ENCODE measurements around the gene SLC44A2. TPM values are rescaled to one million over a fixed set of nuclear protein-coding genes. Genes with fewer than 3 reads are reported as not detected.

Gene SLC44A2
- total RNA-seq, 2 experiments from 2014 or later: 151 to 168 TPM

DNA sequence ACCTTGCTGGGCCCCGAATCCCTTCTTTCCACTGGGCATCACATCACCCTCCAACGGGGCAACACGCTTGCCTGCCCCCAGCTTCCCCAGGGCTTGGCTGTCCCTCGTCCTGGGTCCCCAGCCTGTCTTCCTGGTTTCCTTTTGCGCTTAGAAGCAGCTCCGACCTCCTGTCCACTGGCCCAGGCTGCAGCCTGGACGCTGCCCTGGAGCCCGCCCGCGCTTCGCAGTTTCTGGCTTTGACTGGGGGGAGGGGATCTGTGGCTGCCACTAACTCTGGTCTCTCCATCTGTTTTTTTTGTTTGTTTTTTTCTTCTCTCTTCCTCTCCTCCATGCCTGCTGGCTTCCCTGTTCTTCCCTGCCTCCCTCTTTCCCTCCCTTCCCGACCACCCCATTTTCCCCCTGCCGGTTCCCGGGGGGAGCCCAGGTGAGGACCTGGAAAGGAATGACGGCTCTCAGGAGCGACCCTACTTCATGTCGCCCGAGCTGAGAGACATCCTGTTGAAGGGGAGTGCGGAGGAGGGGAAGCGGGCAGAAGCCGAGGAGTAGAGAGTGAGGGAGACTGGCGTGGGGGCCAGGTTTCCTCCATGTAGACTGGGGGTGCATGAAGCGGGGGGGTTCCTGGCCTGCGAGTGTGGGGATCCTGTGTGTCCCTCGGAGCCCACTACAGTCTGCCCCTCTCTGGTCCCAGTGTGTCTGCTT, 17.3 kb downstream of the SLC44A2 start:
- TF ChIP-seq, protein P1, sequence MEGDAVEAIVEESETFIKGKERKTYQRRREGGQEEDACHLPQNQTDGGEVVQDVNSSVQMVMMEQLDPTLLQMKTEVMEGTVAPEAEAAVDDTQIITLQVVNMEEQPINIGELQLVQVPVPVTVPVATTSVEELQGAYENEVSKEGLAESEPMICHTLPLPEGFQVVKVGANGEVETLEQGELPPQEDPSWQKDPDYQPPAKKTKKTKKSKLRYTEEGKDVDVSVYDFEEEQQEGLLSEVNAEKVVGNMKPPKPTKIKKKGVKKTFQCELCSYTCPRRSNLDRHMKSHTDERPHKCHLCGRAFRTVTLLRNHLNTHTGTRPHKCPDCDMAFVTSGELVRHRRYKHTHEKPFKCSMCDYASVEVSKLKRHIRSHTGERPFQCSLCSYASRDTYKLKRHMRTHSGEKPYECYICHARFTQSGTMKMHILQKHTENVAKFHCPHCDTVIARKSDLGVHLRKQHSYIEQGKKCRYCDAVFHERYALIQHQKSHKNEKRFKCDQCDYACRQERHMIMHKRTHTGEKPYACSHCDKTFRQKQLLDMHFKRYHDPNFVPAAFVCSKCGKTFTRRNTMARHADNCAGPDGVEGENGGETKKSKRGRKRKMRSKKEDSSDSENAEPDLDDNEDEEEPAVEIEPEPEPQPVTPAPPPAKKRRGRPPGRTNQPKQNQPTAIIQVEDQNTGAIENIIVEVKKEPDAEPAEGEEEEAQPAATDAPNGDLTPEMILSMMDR (IDR thresholded peaks at IDR 0.05): no peak
- ATAC-seq (ENCODE audit: poor library complexity) (no peak), DNase-seq (no peak)
- Histone ChIP-seq H3K9me3 (ENCODE audit: control insufficient read depth in 1 of 2, insufficient read depth in 1 of 2, low read length in 2 of 2) (no peaks in the 10 kb centered on the region), H3K27me3 (ENCODE audit: control insufficient read depth in 1 of 2, insufficient read depth in 2 of 2, low read length in 2 of 2) (no peaks in the 10 kb centered on the region), H3K4me1 (ENCODE audit: insufficient read depth, low read length) (peaks cover 29% of the 10 kb centered on the region), H3K4me3 (ENCODE audit: low read length) (no peak overlapping the region), H3K27ac (ENCODE audit: low read depth in 1 of 2, low read length in 2 of 2) (no peak overlapping the region), H3K36me3 (ENCODE audit: insufficient read depth, low read length) (peaks cover 60% of the 10 kb centered on the region)
- Mint-ChIP-seq H3K9me3 (no peaks in the 10 kb centered on the region), H3K27me3 (no peaks in the 10 kb centered on the region), H3K4me1 (ENCODE audit: low read depth) (peaks cover 25% of the 10 kb centered on the region), H3K27ac (peak overlapping the region; percentile 80), H3K36me3 (ENCODE audit: low read depth) (peaks cover 64% of the 10 kb centered on the region), H3K4me3 (no peak overlapping the region)
- ChIA-PET POLR2A (interaction anchor here (2.3 to 7.9 kb wide), 3 partner anchors 10 to 61 kb away, joined by 11 to 82 read pairs (median 13); no protein-coding TSS in a partner anchor), CTCF (interaction anchor here (1.2 kb wide), 1 partner anchor 61 kb away, joined by 3 read pairs; no protein-coding TSS in a partner anchor)
- intact Hi-C loops (cut with DNase I, micrococcal nuclease): loop anchor here in 1 of 2 experiments (5.0 kb wide), 1 partner anchor 40 kb away; no protein-coding TSS in a partner anchor

DNA sequence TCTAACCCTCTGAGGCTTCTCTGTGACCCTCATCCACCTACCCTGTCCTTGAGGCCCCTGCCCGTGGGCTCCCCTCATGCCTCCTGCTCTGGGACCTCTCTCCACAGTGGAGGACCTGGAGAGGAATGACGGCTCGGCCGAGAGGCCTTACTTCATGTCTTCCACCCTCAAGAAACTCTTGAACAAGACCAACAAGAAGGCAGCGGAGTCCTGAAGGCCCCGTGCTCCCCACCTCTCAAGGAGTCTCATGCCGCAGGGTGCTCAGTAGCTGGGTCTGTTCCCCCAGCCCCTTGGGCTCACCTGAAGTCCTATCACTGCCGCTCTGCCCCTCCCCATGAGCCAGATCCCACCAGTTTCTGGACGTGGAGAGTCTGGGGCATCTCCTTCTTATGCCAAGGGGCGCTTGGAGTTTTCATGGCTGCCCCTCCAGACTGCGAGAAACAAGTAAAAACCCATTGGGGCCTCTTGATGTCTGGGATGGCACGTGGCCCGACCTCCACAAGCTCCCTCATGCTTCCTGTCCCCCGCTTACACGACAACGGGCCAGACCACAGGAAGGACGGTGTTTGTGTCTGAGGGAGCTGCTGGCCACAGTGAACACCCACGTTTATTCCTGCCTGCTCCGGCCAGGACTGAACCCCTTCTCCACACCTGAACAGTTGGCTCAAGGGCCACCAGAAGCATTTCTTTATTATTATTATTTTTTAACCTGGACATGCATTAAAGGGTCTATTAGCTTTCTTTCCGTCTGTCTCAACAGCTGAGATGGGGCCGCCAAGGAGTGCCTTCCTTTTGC, 18.0 kb downstream of the SLC44A2 start:
- Histone ChIP-seq H3K4me1 (ENCODE audit: insufficient read depth, low read length) (peaks cover 29% of the 10 kb centered on the region), H3K27me3 (ENCODE audit: control insufficient read depth in 1 of 2, insufficient read depth in 2 of 2, low read length in 2 of 2) (no peaks in the 10 kb centered on the region), H3K4me3 (ENCODE audit: low read length) (no peak overlapping the region), H3K9me3 (ENCODE audit: control insufficient read depth in 1 of 2, insufficient read depth in 1 of 2, low read length in 2 of 2) (no peaks in the 10 kb centered on the region), H3K36me3 (ENCODE audit: insufficient read depth, low read length) (peaks cover 53% of the 10 kb centered on the region), H3K27ac (ENCODE audit: low read depth in 1 of 2, low read length in 2 of 2) (peak overlapping the region; percentile 4 to 29)
- H3K36me3 Mint-ChIP-seq (ENCODE audit: low read depth): peaks cover 60% of the 10 kb centered on the region
- ATAC-seq (ENCODE audit: poor library complexity) (no peak), DNase-seq (peak in 1 of 14 experiments; percentile 44)
- no peak overlapping the region for H3K4me3 Mint-ChIP-seq
- H3K27me3 Mint-ChIP-seq: no peaks in the 10 kb centered on the region
- peak overlapping the region; percentile 80 for H3K27ac Mint-ChIP-seq
- POLR2A ChIA-PET: interaction anchor here (0.5 to 7.9 kb wide), 11 partner anchors 9 to 76 kb away, joined by 3 to 82 read pairs (median 6); partner anchors contain the start of genes DNM2 and QTRT1
- TF ChIP-seq, protein P1 (IDR thresholded peaks at IDR 0.05): no peak
- CTCF ChIA-PET: interaction anchor here (1.6 to 5.9 kb wide), 5 partner anchors 40 to 138 kb away, joined by 4 to 132 read pairs (median 24); partner anchors contain the start of gene QTRT1
- peaks cover 30% of the 10 kb centered on the region for H3K4me1 Mint-ChIP-seq (ENCODE audit: low read depth)
- H3K9me3 Mint-ChIP-seq: no peaks in the 10 kb centered on the region
- intact Hi-C loops (cut with DNase I, micrococcal nuclease): loop anchor here in 1 of 2 experiments (5.0 kb wide), 1 partner anchor 41 kb away; no protein-coding TSS in a partner anchor

DNA sequence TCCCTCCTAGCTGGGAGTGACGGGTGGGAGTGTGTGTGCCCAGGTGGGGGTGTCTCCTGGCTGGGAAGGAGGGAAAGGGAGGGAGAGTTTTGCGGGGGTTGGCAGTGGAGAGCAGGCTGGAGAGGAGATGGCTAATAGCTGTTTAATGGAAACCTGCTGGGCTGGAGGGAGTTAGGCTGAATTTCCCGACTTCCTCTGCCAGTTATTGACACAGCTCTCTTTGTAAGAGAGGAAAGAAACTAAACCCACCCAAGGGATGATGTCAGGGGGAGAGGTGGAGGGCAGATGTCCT, 18.6 kb downstream of the SLC44A2 start:
- H3K27ac Mint-ChIP-seq: peak overlapping the region; percentile 80
- H3K36me3 Mint-ChIP-seq (ENCODE audit: low read depth): peaks cover 60% of the 10 kb centered on the region
- ATAC-seq (ENCODE audit: poor library complexity) (no peak), DNase-seq (no peak)
- Histone ChIP-seq H3K27me3 (ENCODE audit: control insufficient read depth in 1 of 2, insufficient read depth in 2 of 2, low read length in 2 of 2) (no peaks in the 10 kb centered on the region), H3K4me1 (ENCODE audit: insufficient read depth, low read length) (peaks cover 29% of the 10 kb centered on the region), H3K9me3 (ENCODE audit: control insufficient read depth in 1 of 2, insufficient read depth in 1 of 2, low read length in 2 of 2) (no peaks in the 10 kb centered on the region), H3K27ac (ENCODE audit: low read depth in 1 of 2, low read length in 2 of 2) (peak overlapping the region; percentile 4 to 29), H3K4me3 (ENCODE audit: low read length) (no peak overlapping the region), H3K36me3 (ENCODE audit: insufficient read depth, low read length) (peaks cover 49% of the 10 kb centered on the region)
- POLR2A ChIA-PET: interaction anchor here (0.8 to 7.9 kb wide), 11 partner anchors 9 to 76 kb away, joined by 3 to 82 read pairs (median 6); partner anchors contain the start of genes DNM2 and QTRT1
- CTCF ChIA-PET: interaction anchor here (0.9 to 5.9 kb wide), 13 partner anchors 10 to 220 kb away, joined by 3 to 132 read pairs (median 4); partner anchors contain the start of gene QTRT1
- intact Hi-C loops (cut with DNase I, micrococcal nuclease): loop anchor here (1.0 to 5.0 kb wide), 2 partner anchors 42 to 63 kb away; no protein-coding TSS in a partner anchor
- H3K4me1 Mint-ChIP-seq (ENCODE audit: low read depth): peaks cover 31% of the 10 kb centered on the region
- H3K9me3 Mint-ChIP-seq: no peaks in the 10 kb centered on the region
- TF ChIP-seq, protein P1 (IDR thresholded peaks at IDR 0.05): no peak
- no peaks in the 10 kb centered on the region for H3K27me3 Mint-ChIP-seq
- H3K4me3 Mint-ChIP-seq: no peak overlapping the region

All from CD4-positive, alpha-beta T cell (primary cell).